Neural crest cell (in vitro differentiated cells): ENCODE data around the gene PPM1H. TPM values are rescaled to one million over a fixed set of nuclear protein-coding genes. Genes with fewer than 3 reads are reported as not detected.

ENCODE experiments used
- DNase-seq: peaks from one replicate; pipeline ENCODE4 v3.0.0; 2021; ENCODE audit warnings: low read depth, mixed read lengths, low spot score
- H3K27ac Mint-ChIP-seq: one replicate; pipeline ENCODE4 v1.8.0; 2021; ENCODE audit warnings: mild to moderate bottlenecking, mixed read lengths; ENCODE audit not compliant: unreplicated experiment
- H3K27me3 Mint-ChIP-seq: 2 replicates; pipeline ENCODE4 v1.8.0; 2021; ENCODE audit warnings: low read depth, mild to moderate bottlenecking, mixed read lengths
- H3K36me3 Mint-ChIP-seq: 2 replicates; pipeline ENCODE4 v1.8.0; 2021; ENCODE audit warnings: low read depth, mild to moderate bottlenecking, mixed read lengths
- H3K4me1 Mint-ChIP-seq: 2 replicates; pipeline ENCODE4 v1.8.0; 2021; ENCODE audit warnings: mixed read lengths
- H3K4me3 Mint-ChIP-seq: one replicate; pipeline ENCODE4 v1.8.0; 2021; ENCODE audit warnings: mild to moderate bottlenecking, mixed read lengths
- H3K9me3 Mint-ChIP-seq: 2 replicates; pipeline ENCODE4 v1.8.0; 2021; ENCODE audit warnings: mixed read lengths
- total RNA-seq: library from RNA; stranded (reverse); gene quantifications from 2 replicates; pipeline ENCODE4 v1.2.1, GENCODE V29; 2021
- TF ChIP-seq, protein P1 (sequence below): fragments of 200-600 bp; sonication (generic); conservative IDR thresholded peaks from 2 replicates; pipeline ENCODE4 v1.5.0; 2021; ENCODE audit warnings: antibody characterized with exemption, mild to moderate bottlenecking

PPM1H gene
- total RNA-seq, 1 donor from 2014 or later, result 3.5 TPM

DNA sequence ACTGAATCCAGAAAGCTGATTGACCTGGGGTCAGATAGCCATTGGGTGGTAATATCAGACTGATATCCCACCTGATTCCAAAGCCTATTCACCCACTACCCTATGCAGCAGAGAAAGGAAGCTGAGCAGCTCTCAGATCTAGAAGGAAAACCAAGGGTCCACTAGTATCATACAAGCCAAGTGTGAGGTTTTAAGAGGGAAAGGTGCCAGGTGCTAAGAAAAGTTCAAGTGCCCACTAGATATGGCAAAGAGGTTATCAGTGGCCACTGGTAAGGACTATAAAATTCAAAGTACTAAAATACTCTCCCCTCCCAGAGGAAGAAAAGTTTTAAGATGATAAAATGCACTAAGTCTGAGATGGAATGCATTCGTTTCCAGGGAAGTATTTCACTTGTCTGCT is 85.6 kb downstream of the PPM1H start:
- TF ChIP-seq, protein P1, sequence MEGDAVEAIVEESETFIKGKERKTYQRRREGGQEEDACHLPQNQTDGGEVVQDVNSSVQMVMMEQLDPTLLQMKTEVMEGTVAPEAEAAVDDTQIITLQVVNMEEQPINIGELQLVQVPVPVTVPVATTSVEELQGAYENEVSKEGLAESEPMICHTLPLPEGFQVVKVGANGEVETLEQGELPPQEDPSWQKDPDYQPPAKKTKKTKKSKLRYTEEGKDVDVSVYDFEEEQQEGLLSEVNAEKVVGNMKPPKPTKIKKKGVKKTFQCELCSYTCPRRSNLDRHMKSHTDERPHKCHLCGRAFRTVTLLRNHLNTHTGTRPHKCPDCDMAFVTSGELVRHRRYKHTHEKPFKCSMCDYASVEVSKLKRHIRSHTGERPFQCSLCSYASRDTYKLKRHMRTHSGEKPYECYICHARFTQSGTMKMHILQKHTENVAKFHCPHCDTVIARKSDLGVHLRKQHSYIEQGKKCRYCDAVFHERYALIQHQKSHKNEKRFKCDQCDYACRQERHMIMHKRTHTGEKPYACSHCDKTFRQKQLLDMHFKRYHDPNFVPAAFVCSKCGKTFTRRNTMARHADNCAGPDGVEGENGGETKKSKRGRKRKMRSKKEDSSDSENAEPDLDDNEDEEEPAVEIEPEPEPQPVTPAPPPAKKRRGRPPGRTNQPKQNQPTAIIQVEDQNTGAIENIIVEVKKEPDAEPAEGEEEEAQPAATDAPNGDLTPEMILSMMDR, result no peak
- H3K27me3 Mint-ChIP-seq, result peaks cover 41% of the 10 kb centered on the region
- no peaks in the 10 kb centered on the region for H3K4me1 Mint-ChIP-seq
- no peak for DNase-seq
- H3K9me3 Mint-ChIP-seq, result no peaks in the 10 kb centered on the region
- H3K27ac Mint-ChIP-seq, result no peak overlapping the region
- no peak overlapping the region for H3K4me3 Mint-ChIP-seq
- H3K36me3 Mint-ChIP-seq, result no peaks in the 10 kb centered on the region

GRCh38 chr12:62848418-62848817 is 86.5 kb downstream of the PPM1H start:
- no peak overlapping the region for H3K4me3 Mint-ChIP-seq
- no peaks in the 10 kb centered on the region for H3K9me3 Mint-ChIP-seq
- H3K27ac Mint-ChIP-seq, result no peak overlapping the region
- peaks cover 47% of the 10 kb centered on the region for H3K27me3 Mint-ChIP-seq
- H3K36me3 Mint-ChIP-seq, result no peaks in the 10 kb centered on the region
- DNase-seq, result no peak
- no peaks in the 10 kb centered on the region for H3K4me1 Mint-ChIP-seq
- TF ChIP-seq, protein P1, result no peak

GRCh38 chr12:62847709-62848108 is 87.2 kb downstream of the PPM1H start:
- no peaks in the 10 kb centered on the region for H3K4me1 Mint-ChIP-seq
- no peak overlapping the region for H3K4me3 Mint-ChIP-seq
- no peaks in the 10 kb centered on the region for H3K9me3 Mint-ChIP-seq
- no peak overlapping the region for H3K27ac Mint-ChIP-seq
- H3K36me3 Mint-ChIP-seq, result no peaks in the 10 kb centered on the region
- TF ChIP-seq, protein P1, result no peak
- H3K27me3 Mint-ChIP-seq, result peaks cover 53% of the 10 kb centered on the region
- no peak for DNase-seq

DNA sequence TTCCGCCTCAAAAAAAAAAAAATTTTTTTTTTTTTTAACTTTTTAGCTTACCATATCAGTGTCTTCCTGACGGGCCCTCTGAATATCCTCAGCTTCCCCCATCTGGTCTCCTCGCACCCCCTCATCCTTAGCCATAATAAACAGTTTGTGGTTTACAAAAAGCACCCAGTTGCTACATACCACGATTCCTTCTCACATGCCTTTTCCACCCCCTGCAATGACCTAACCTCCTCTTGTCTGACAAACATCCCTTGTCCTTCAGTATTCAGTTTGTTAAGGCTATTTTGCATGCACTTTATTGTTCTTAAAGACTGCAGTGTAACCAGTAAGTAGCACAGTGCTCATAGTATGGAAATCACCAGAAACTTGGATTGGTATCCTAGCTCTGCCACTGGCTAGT is 88.5 kb downstream of the PPM1H start:
- no peaks in the 10 kb centered on the region for H3K9me3 Mint-ChIP-seq
- no peak overlapping the region for H3K27ac Mint-ChIP-seq
- TF ChIP-seq, protein P1, result no peak
- H3K4me1 Mint-ChIP-seq, result no peaks in the 10 kb centered on the region
- H3K36me3 Mint-ChIP-seq, result no peaks in the 10 kb centered on the region
- H3K4me3 Mint-ChIP-seq, result no peak overlapping the region
- peaks cover 58% of the 10 kb centered on the region for H3K27me3 Mint-ChIP-seq
- DNase-seq, result no peak

GRCh38 chr12:62844915-62845314 is 90.0 kb downstream of the PPM1H start:
- Mint-ChIP-seq H3K4me1 (peaks cover 4% of the 10 kb centered on the region), H3K9me3 (no peaks in the 10 kb centered on the region), H3K36me3 (no peaks in the 10 kb centered on the region), H3K27ac (no peak overlapping the region), H3K27me3 (peaks cover 74% of the 10 kb centered on the region), H3K4me3 (no peak overlapping the region)
- TF ChIP-seq, protein P1, result no peak
- DNase-seq, result no peak

DNA sequence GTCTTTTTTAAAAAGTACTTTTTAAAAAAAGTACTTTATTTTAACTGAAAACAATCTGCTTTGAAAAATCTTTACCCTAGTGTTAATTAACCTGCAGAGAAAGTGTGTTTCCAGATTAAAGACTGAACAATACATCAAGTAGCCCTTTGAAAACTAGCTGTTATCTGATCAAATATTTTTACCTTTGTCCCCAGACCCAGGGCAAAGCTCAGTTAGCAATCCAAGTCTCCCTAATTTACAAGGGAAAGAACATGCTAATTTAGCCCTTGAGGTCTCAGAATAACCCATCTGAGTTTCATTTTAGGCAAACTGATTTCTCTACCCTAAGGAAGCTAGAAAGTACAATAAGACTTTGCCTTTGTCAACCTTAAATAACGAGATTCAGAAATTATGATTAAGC is 91.2 kb downstream of the PPM1H start:
- H3K4me3 Mint-ChIP-seq, result no peak overlapping the region
- no peaks in the 10 kb centered on the region for H3K36me3 Mint-ChIP-seq
- H3K27ac Mint-ChIP-seq, result no peak overlapping the region
- H3K4me1 Mint-ChIP-seq, result peaks cover 7% of the 10 kb centered on the region
- TF ChIP-seq, protein P1, result no peak
- H3K27me3 Mint-ChIP-seq, result peaks cover 76% of the 10 kb centered on the region
- H3K9me3 Mint-ChIP-seq, result no peaks in the 10 kb centered on the region
- no peak for DNase-seq
